SK-N-SH treated with all-trans-retinoic acid at 6 μM for 48 hours (cell line): ENCODE data around the gene MMP28.

ENCODE experiments used
- ATAC-seq: fragments of 200-7000 bp; cut with Tn5 transposase; 3 replicates; pipeline ENCODE4 v1.9.1; 2020; ENCODE audit warnings: mild to moderate bottlenecking, moderate library complexity
- ARNTL ChIP-seq: fragments of 450-650 bp; formaldehyde crosslinking; IDR thresholded peaks from 2 replicates; pipeline ENCODE4 v1.5.0; 2020; ENCODE audit warnings: low read depth, mild to moderate bottlenecking, moderate library complexity, borderline replicate concordance
- BACH2 ChIP-seq: fragments of 250-450 bp; sonication (Bioruptor Pico); IDR thresholded peaks from 2 replicates; pipeline ENCODE4 v1.9.0; 2021; ENCODE audit warnings: mild to moderate bottlenecking, borderline replicate concordance
- CREB5 ChIP-seq: fragments of 250-450 bp; sonication (Bioruptor Pico); IDR thresholded peaks from 2 replicates; pipeline ENCODE4 v1.5.1; 2020; ENCODE audit warnings: low read depth, mild to moderate bottlenecking, moderate library complexity
- CSDC2 ChIP-seq: fragments of 250-450 bp; sonication (Bioruptor Pico); IDR thresholded peaks from 2 replicates; pipeline ENCODE4 v1.5.0; 2020; ENCODE audit warnings: mild to moderate bottlenecking, moderate library complexity
- CSRNP3 ChIP-seq: fragments of 250-450 bp; sonication (Bioruptor Pico); IDR thresholded peaks from 2 replicates; pipeline ENCODE4 v1.5.1; 2021; ENCODE audit warnings: mild to moderate bottlenecking, moderate library complexity
- ESRRG ChIP-seq: fragments of 250-450 bp; sonication (Bioruptor Pico); IDR thresholded peaks from 2 replicates; pipeline ENCODE4 v1.6.1; 2021; ENCODE audit warnings: mild to moderate bottlenecking
- GLIS3 ChIP-seq: fragments of 250-450 bp; sonication (Bioruptor Pico); IDR thresholded peaks from 2 replicates; pipeline ENCODE4 v1.5.0; 2020; ENCODE audit warnings: mild to moderate bottlenecking, moderate library complexity
- ISL1 ChIP-seq: fragments of 250-450 bp; sonication (Bioruptor Pico); IDR thresholded peaks from 2 replicates; pipeline ENCODE4 v2.1.2; 2022; ENCODE audit warnings: mild to moderate bottlenecking, moderate library complexity
- OSR1 ChIP-seq: fragments of 250-450 bp; sonication (Bioruptor Pico); IDR thresholded peaks from 2 replicates; pipeline ENCODE4 v1.8.0; 2022; ENCODE audit warnings: moderate library complexity, mild to moderate bottlenecking, inconsistent platforms
- POU6F1 ChIP-seq: fragments of 250-450 bp; sonication (Bioruptor Pico); IDR thresholded peaks from 2 replicates; pipeline ENCODE4 v1.8.0; 2021; ENCODE audit warnings: low read depth, mild to moderate bottlenecking, moderate library complexity, borderline replicate concordance
- PPARA ChIP-seq: fragments of 250-450 bp; sonication (Bioruptor Pico); IDR thresholded peaks from 2 replicates; pipeline ENCODE4 v1.5.0; 2020; ENCODE audit warnings: mild to moderate bottlenecking, borderline replicate concordance
- RARB ChIP-seq: fragments of 250-450 bp; sonication (Bioruptor Pico); IDR thresholded peaks from 2 replicates; pipeline ENCODE4 v1.8.0; 2021; ENCODE audit warnings: mild to moderate bottlenecking, moderate library complexity
- SNAI2 ChIP-seq: fragments of 250-450 bp; sonication (Bioruptor Pico); IDR thresholded peaks from 2 replicates; pipeline ENCODE4 v1.5.0; 2020; ENCODE audit warnings: mild to moderate bottlenecking, moderate library complexity
- TCF4 ChIP-seq: fragments of 250-450 bp; sonication (Bioruptor Pico); IDR thresholded peaks from 2 replicates; pipeline ENCODE4 v1.8.0; 2021; ENCODE audit warnings: mild to moderate bottlenecking, moderate library complexity, borderline replicate concordance
- TOX ChIP-seq: fragments of 250-450 bp; sonication (Bioruptor Pico); IDR thresholded peaks from 2 replicates; pipeline ENCODE4 v1.8.0; 2021; ENCODE audit warnings: mild to moderate bottlenecking, moderate library complexity, borderline replicate concordance
- ZC3H10 ChIP-seq: fragments of 250-450 bp; sonication (Bioruptor Pico); IDR thresholded peaks from 2 replicates; pipeline ENCODE4 v1.5.1; 2021; ENCODE audit warnings: mild to moderate bottlenecking, moderate library complexity
- ZFP3 ChIP-seq: fragments of 250-450 bp; sonication (Bioruptor Pico); IDR thresholded peaks from 2 replicates; pipeline ENCODE4 v1.5.0; 2020; ENCODE audit warnings: mild to moderate bottlenecking, moderate library complexity
- ZFP30 ChIP-seq: fragments of 450-650 bp; formaldehyde crosslinking; IDR thresholded peaks from 2 replicates; pipeline ENCODE4 v1.5.0; 2022; ENCODE audit warnings: mild to moderate bottlenecking, moderate library complexity
- ZNF565 ChIP-seq: fragments of 450-650 bp; formaldehyde crosslinking; conservative IDR thresholded peaks from 2 replicates; pipeline ENCODE4 v1.5.0; 2020; ENCODE audit warnings: low read depth, mild to moderate bottlenecking, moderate library complexity
- ZNF70 ChIP-seq: fragments of 450-650 bp; formaldehyde crosslinking; IDR thresholded peaks from 2 replicates; pipeline ENCODE4 v1.5.0; 2020; ENCODE audit warnings: mild to moderate bottlenecking, moderate library complexity
- ZNF8 ChIP-seq: fragments of 450-650 bp; formaldehyde crosslinking; IDR thresholded peaks from 2 replicates; pipeline ENCODE4 v1.5.0; 2020; ENCODE audit warnings: mild to moderate bottlenecking, moderate library complexity
- TF ChIP-seq, protein P1 (sequence below): fragments of 250-450 bp; sonication (Bioruptor Pico); IDR thresholded peaks from 2 replicates; pipeline ENCODE4 v1.8.0; 2020; ENCODE audit warnings: mild to moderate bottlenecking, moderate library complexity, borderline replicate concordance

MMP28 gene

GRCh38 chr17:35732806-35733136, 62.7 kb downstream of the MMP28 start:
- TF ChIP-seq CSRNP3 (CRISPR knock-in tag): no peak
- no peak for TF ChIP-seq ZNF70
- no peak for ATAC-seq

DNA sequence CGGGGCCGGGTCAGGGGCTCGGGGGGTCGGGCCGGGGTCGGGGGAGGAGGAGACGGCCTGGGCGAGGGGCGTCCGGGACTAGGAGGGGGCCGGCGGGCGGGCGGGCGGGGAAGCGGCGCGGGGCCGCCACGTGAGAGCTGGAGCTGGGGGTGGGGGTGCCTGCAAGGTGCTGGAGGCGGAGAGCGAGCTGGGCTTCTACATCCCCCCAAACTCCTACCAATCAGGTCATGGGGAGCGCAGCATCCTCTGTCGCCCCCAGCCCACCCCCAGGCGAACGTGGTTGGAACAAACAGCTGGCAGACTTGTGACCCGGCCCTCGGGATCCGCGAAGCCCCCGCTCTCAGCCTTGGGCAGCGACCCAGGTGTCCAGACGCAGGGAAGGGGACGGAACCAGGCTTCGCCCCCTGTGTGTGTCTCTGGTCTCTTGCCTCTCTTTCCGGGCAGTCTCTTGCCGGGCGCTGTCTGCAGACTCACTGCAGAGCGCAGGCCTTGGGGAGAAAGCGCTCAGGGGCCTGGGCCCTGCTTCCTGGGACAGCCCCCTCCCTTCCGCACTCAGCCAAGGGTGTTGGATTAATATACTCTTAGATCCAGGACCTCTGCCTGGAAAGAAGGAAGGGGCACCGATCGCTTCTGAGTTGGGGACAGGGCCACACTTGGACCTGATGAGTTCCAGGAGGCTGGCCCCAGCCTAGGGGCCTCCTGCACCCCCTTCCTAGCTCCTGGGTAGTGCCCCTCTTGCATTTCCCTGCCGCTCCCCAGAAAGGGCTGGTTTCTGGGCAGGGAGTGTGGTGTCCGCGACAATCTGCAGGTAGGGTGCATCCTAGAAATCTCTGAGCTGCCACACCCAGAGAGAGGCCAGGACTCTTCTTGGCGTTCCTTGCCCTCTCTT, 63.3 kb downstream of the MMP28 start:
- peak; percentile 79; the same call in 1 of the 2 replicates for TF ChIP-seq ZFP3
- TF ChIP-seq, protein P1, sequence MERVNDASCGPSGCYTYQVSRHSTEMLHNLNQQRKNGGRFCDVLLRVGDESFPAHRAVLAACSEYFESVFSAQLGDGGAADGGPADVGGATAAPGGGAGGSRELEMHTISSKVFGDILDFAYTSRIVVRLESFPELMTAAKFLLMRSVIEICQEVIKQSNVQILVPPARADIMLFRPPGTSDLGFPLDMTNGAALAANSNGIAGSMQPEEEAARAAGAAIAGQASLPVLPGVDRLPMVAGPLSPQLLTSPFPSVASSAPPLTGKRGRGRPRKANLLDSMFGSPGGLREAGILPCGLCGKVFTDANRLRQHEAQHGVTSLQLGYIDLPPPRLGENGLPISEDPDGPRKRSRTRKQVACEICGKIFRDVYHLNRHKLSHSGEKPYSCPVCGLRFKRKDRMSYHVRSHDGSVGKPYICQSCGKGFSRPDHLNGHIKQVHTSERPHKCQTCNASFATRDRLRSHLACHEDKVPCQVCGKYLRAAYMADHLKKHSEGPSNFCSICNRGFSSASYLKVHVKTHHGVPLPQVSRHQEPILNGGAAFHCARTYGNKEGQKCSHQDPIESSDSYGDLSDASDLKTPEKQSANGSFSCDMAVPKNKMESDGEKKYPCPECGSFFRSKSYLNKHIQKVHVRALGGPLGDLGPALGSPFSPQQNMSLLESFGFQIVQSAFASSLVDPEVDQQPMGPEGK: no peak
- ATAC-seq: peak; percentile 66

GRCh38 chr17:35731239-35731916, 64.1 kb downstream of the MMP28 start, which contains the start of gene RASL10B:
Gene RASL10B, plus strand, starts transcription at chr17:35731639. Its CDS starts 3,546 bp downstream, at chr17:35735185.
- TF ChIP-seq OSR1 (CRISPR knock-in tag) (no peak), CSDC2 (CRISPR knock-in tag) (0 out of 2 replicates have a peak, but pooled peaks have one; percentile 44)
- TF ChIP-seq, protein P1: 0 out of 2 replicates have a peak, but pooled peaks have one; percentile 31
- ATAC-seq: peak; percentile 85

DNA sequence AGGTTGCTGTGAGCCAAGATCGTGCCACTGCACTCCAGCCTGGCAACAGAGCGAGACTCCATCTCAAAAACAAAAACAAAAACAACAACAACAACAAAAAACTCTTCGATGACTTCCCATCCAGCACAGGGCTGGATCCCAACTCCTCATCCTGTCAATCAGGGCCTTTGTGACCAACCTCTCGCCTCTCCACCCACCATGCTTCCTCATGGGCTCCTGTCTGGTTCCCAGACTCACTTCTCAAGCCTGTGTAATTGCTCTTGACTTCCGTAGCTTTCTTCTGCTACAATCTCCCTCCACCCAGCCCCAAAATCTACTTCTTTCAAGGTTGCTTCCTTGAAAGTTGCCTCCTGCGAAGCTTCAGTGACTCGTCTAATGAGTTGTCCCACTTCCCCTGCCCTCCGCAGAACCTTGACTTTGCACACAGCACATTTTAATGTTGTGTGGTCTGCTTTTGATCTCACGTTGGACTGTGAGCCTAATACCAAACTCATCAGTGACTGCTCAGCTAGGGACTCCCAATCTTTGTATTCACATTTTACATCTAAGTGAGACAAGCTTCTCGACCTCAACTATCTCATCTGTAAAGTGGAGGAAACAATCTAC, 64.9 kb downstream of the MMP28 start:
- TF ChIP-seq ARNTL (CRISPR knock-in tag) (no peak), ISL1 (no peak), ZFP3 (no peak), POU6F1 (CRISPR knock-in tag) (no peak), GLIS3 (CRISPR knock-in tag) (no peak), TOX (CRISPR knock-in tag) (no peak), RARB (no peak), OSR1 (CRISPR knock-in tag) (no peak), ZNF70 (no peak), ZFP30 (CRISPR knock-in tag) (no peak), CREB5 (CRISPR knock-in tag) (no peak), ESRRG (no peak), CSDC2 (CRISPR knock-in tag) (no peak), ZNF8 (CRISPR knock-in tag) (no peak)
- ATAC-seq: no peak

GRCh38 chr17:35729405-35729833, 66.0 kb downstream of the MMP28 start:
- ATAC-seq: no peak
- TF ChIP-seq ZNF8 (CRISPR knock-in tag) (no peak), GLIS3 (CRISPR knock-in tag) (no peak), ESRRG (no peak), ZC3H10 (no peak), TOX (CRISPR knock-in tag) (no peak), ZFP30 (CRISPR knock-in tag) (no peak), CSDC2 (CRISPR knock-in tag) (no peak), BACH2 (CRISPR knock-in tag) (no peak), TCF4 (CRISPR knock-in tag) (no peak), ZNF565 (no peak), OSR1 (CRISPR knock-in tag) (no peak), PPARA (CRISPR knock-in tag) (no peak), SNAI2 (CRISPR knock-in tag) (no peak), ARNTL (CRISPR knock-in tag) (no peak), ZNF70 (no peak)
- TF ChIP-seq, protein P1: no peak
